Activated CD4-positive, alpha-beta T cell treated with anti-CD3 and anti-CD28 coated beads, Interleukin-2, amount 50 U/mL, for 48 hours (primary cell): ENCODE data around the gene OLIG3.

Experiments
- DNase-seq, 2 experiments: peaks; one replicate each; pipeline ENCODE4 v3.0.0-alpha.2; 2020

OLIG3 gene

DNA sequence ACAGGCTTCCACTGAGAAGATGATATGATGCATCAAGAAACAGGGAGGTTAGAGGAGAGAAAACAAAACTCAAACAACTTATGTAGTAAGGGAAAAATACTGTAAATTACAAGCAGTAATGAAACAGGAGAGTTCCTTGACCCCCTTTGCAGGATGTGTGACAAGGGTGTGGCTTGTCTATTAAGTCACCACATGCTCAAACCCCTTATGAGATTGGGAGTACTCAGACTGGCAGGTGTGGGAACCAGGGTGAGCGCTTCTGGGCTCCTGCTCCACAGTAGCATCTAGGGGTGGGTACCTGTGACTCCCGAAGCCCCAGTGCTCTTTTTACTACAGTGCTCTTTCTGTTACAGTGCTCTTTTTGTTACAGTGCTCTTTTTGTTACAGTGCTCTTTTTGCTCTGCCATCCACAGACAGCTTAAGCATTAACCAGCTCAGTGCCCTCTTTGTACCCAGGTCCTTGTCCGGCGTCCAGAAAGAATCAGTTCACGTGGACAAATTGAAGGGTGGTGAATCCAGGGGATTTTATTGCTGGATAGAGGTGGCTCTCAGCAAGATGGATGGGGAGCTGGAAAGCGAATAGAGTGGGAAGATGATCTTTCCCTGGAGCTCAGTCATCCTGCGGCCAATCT, 28.7 kb downstream of the OLIG3 start:
- no peak for DNase-seq

DNA sequence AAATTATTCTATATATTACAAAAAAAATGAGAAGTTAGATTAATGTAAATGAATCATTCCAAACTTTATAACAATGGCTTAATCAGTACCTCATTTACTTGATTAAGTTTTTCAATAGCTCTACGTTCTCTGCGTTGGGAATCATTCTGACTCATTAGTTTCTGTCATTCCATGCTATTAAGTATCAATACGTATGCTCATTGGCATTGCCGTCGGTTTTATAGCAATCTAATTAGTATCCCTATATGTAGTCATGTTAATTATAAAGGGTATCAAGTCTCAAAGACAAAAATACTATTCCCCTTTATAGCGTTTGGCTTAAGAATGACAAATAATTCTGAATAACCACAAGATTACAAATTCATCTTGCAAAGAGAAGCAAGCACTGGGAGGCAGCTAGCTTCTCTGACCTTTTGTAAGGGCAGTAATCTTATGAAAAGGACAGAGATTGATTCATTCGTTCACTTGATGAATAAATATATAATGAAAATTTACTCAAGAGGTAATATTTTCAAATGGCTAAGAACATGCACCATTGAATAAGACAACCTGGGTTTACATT, 41.8 kb downstream of the OLIG3 start:
- no peak for DNase-seq

- DNase-seq = no peak
Observed at GRCh38 chr6:137443901-137444300, 50.3 kb downstream of the OLIG3 start.
